ENCODE results near the gene PPP2R2B. TPM values are rescaled to one million over a fixed set of nuclear protein-coding genes. Genes with fewer than 3 reads are reported as not detected.

Gene PPP2R2B
- under 1 TPM; 0.15 to 0.77 (median 0.27) TPM for total RNA-seq
- long read RNA-seq = 0 reads

DNA sequence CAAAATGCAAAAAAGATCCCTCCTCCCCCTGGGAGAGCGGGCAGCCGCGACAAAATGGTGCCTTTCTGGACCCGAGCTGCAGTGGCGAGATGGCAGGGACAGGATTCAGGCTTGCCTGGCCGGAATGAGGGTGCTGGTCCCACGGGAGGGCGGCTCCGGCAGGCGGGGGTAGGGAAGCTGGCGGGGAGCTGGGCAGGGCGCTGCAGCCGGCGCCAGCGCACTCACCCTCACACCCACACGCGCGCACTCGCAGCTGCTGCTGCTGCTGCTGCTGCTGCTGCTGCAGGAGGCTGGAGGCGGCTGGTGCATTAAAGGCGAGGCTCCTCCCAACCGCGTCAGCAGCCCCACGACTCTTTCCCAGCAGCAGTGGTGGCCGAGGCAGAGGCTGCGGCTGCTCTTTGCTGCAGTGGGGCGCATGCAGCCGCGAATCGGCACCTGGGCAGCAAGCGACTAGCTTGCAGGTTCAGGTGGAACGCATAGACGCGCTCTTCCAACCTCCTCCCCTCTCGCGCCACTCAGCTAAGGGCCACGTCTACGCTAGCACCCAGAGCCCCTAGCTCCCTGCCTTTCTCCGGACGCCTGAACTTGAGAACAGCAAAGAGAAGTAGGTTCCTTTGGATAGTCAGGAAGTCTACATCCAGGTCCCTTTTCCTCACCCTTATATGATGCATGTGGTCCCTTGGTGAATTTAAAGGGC is at the start of gene PPP2R2B:
Gene PPP2R2B, minus strand, starts transcription at position 282 of the 697 bp plus-strand sequence.
- WGBS (ENCODE audit: insufficient coverage, low coverage, low lambda C conversion rate, missing lambda C conversion rate) = 6% methylated on average over 10 of the region's 40 CpGs
- no peaks in the 10 kb centered on the region for H3K9me3 ChIP-seq
- H3K27ac ChIP-seq = no peak within 1 kb of the TSS
- peaks cover 0 to 8% of the 10 kb centered on the region in 2 donors for H3K27me3 ChIP-seq
- intact Hi-C loops (cut with DNase I) = no loop called here
- H3K4me3 ChIP-seq = peak within 1 kb of the TSS; percentile 25 to 48 (median 40)
- no peaks in the 10 kb centered on the region for H3K36me3 ChIP-seq
- DNase-seq = peak in 2 of 3 donors; percentile 42 to 58
- no peak for TF ChIP-seq POLR2A (IDR thresholded peaks at IDR 0.05)
- TF ChIP-seq, protein P1, sequence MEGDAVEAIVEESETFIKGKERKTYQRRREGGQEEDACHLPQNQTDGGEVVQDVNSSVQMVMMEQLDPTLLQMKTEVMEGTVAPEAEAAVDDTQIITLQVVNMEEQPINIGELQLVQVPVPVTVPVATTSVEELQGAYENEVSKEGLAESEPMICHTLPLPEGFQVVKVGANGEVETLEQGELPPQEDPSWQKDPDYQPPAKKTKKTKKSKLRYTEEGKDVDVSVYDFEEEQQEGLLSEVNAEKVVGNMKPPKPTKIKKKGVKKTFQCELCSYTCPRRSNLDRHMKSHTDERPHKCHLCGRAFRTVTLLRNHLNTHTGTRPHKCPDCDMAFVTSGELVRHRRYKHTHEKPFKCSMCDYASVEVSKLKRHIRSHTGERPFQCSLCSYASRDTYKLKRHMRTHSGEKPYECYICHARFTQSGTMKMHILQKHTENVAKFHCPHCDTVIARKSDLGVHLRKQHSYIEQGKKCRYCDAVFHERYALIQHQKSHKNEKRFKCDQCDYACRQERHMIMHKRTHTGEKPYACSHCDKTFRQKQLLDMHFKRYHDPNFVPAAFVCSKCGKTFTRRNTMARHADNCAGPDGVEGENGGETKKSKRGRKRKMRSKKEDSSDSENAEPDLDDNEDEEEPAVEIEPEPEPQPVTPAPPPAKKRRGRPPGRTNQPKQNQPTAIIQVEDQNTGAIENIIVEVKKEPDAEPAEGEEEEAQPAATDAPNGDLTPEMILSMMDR (IDR thresholded peaks at IDR 0.05) = no peak
- ATAC-seq = peak; percentile 66 to 73 (median 70)
- H3K4me1 ChIP-seq = peaks cover 0 to 19% (median 2%) of the 10 kb centered on the region in 4 donors

DNA sequence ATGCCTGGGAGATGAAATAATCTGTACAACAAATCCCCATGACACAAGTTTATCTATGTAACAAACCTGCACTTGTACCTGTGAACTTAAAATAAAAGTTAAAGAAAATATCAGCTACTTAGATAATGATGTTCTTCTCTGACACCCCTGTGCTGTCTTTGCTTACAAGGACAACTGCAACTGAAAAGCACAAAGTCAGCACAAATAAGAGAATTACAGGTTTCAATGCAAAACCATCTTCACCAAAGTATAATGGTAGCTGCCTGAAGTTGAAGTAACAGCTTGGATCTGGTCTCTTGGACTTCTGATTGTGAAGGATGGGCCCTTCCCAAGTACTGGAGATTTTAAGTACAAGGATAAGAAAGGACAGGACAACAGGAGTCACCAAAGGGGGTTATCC is 45.6 kb upstream of the PPP2R2B start:
- no peak for ATAC-seq
- H3K4me3 ChIP-seq = no peak overlapping the region
- TF ChIP-seq, protein P1 (IDR thresholded peaks at IDR 0.05) = no peak
- TF ChIP-seq POLR2A (IDR thresholded peaks at IDR 0.05) = no peak
- H3K4me1 ChIP-seq = no peaks in the 10 kb centered on the region
- H3K9me3 ChIP-seq = no peaks in the 10 kb centered on the region
- no peak overlapping the region for H3K27ac ChIP-seq
- H3K27me3 ChIP-seq = no peaks in the 10 kb centered on the region
- no peak for DNase-seq
- H3K36me3 ChIP-seq = no peaks in the 10 kb centered on the region
- intact Hi-C loops (cut with DNase I) = no loop called here

GRCh38 chr5:146921225-146921624 is 42.7 kb upstream of the PPP2R2B start:
- TF ChIP-seq, protein P1 (IDR thresholded peaks at IDR 0.05) = no peak
- TF ChIP-seq POLR2A (IDR thresholded peaks at IDR 0.05) = no peak
- Histone ChIP-seq H3K4me1 (no peaks in the 10 kb centered on the region), H3K27ac (no peak overlapping the region), H3K4me3 (no peak overlapping the region), H3K36me3 (no peaks in the 10 kb centered on the region), H3K27me3 (no peaks in the 10 kb centered on the region), H3K9me3 (no peaks in the 10 kb centered on the region)
- DNase-seq = no peak
- ATAC-seq = no peak
- intact Hi-C loops (cut with DNase I) = no loop called here
- 72% methylated on average over 4 of the region's 4 CpGs for WGBS (ENCODE audit: insufficient coverage, low coverage, low lambda C conversion rate, missing lambda C conversion rate)

- no peak for DNase-seq
- TF ChIP-seq POLR2A (IDR thresholded peaks at IDR 0.05) = no peak
- TF ChIP-seq, protein P1 (IDR thresholded peaks at IDR 0.05) = no peak
- H3K36me3 ChIP-seq = no peaks in the 10 kb centered on the region
- no peak overlapping the region for H3K4me3 ChIP-seq
- H3K27ac ChIP-seq = no peak overlapping the region
- H3K4me1 ChIP-seq = no peaks in the 10 kb centered on the region
- no peak for ATAC-seq
- H3K9me3 ChIP-seq = no peaks in the 10 kb centered on the region
- 52% methylated on average over 4 of the region's 7 CpGs for WGBS (ENCODE audit: insufficient coverage, low coverage, low lambda C conversion rate, missing lambda C conversion rate)
- intact Hi-C loops (cut with DNase I) = no loop called here
- no peaks in the 10 kb centered on the region for H3K27me3 ChIP-seq
These were observed 41.9 kb upstream of the PPP2R2B start for GRCh38 chr5:146920351-146920881.
